Measurements from ENCODE around the gene CRB2.
"Not testable (repeated sequence)": the region's sequence is repeated elsewhere in the genome, so short reads cannot be mapped to it uniquely, and the experiment has no call there.

The CRB2 gene

GRCh38 chr9:123380852-123381705 lies 25.1 kb downstream of the CRB2 start:
- no peak for DNase-seq (ENCODE audit: low read depth in 2 of 2)

- no peak for DNase-seq (ENCODE audit: low read depth in 2 of 2)
These were observed 26.9 kb downstream of the CRB2 start for GRCh38 chr9:123382653-123383511.

GRCh38 chr9:123383512-123384170 lies 27.6 kb downstream of the CRB2 start:
- DNase-seq (ENCODE audit: low read depth in 2 of 2) = no peak

- DNase-seq (ENCODE audit: low read depth in 2 of 2) = no peak
These were observed 31.7 kb downstream of the CRB2 start for GRCh38 chr9:123387686-123388085.

- DNase-seq (ENCODE audit: low read depth in 2 of 2) = no peak
These were observed 33.1 kb downstream of the CRB2 start for GRCh38 chr9:123389070-123389469.

GRCh38 chr9:123389698-123390097 lies 33.7 kb downstream of the CRB2 start:
- no peak for DNase-seq (ENCODE audit: low read depth in 2 of 2)

GRCh38 chr9:123390337-123391135 lies 34.5 kb downstream of the CRB2 start:
- DNase-seq (ENCODE audit: low read depth in 2 of 2) = no peak

- no peak for DNase-seq (ENCODE audit: low read depth in 2 of 2)
These were observed 35.2 kb downstream of the CRB2 start for GRCh38 chr9:123391233-123391632.

- DNase-seq (ENCODE audit: low read depth in 2 of 2) = no peak
These were observed 35.9 kb downstream of the CRB2 start for GRCh38 chr9:123391946-123392345.

- no peak for DNase-seq (ENCODE audit: low read depth in 2 of 2)
These were observed 36.8 kb downstream of the CRB2 start for GRCh38 chr9:123392802-123393201.

GRCh38 chr9:123394291-123395235 lies 38.6 kb downstream of the CRB2 start:
- no peak for DNase-seq (ENCODE audit: low read depth in 2 of 2)

- DNase-seq (ENCODE audit: low read depth in 2 of 2) = no peak
These were observed 39.3 kb downstream of the CRB2 start for GRCh38 chr9:123395276-123395688.

GRCh38 chr9:123395689-123396511 lies 39.9 kb downstream of the CRB2 start:
- DNase-seq (ENCODE audit: low read depth in 2 of 2) = no peak

GRCh38 chr9:123397975-123398374 lies 42.0 kb downstream of the CRB2 start:
- DNase-seq (ENCODE audit: low read depth in 2 of 2) = no peak

GRCh38 chr9:123398938-123399337 lies 42.9 kb downstream of the CRB2 start:
- not testable (repeated sequence) for DNase-seq (ENCODE audit: low read depth in 2 of 2)

GRCh38 chr9:123399803-123400378 lies 43.9 kb downstream of the CRB2 start:
- DNase-seq (ENCODE audit: low read depth in 2 of 2) = peak in 1 of 2 donors; percentile 7

GRCh38 chr9:123400926-123401503 lies 45.0 kb downstream of the CRB2 start:
- DNase-seq (ENCODE audit: low read depth in 2 of 2) = no peak

- no peak for DNase-seq (ENCODE audit: low read depth in 2 of 2)
These were observed 46.0 kb downstream of the CRB2 start for GRCh38 chr9:123401879-123402513.
